HG03060 (cell line): Measurements from ENCODE around the gene B3GNT3.
"Not testable (repeated sequence)": the region's sequence is repeated elsewhere in the genome, so short reads cannot be mapped to it uniquely, and the experiment has no call there.

Experiments
- ATAC-seq: cut with Tn5 transposase; IDR thresholded peaks from one replicate; pipeline ENCODE4 v1.9.1; 2021; ENCODE audit warnings: low read depth, moderate number of reproducible peaks; ENCODE audit not compliant: unreplicated experiment

The B3GNT3 gene

DNA sequence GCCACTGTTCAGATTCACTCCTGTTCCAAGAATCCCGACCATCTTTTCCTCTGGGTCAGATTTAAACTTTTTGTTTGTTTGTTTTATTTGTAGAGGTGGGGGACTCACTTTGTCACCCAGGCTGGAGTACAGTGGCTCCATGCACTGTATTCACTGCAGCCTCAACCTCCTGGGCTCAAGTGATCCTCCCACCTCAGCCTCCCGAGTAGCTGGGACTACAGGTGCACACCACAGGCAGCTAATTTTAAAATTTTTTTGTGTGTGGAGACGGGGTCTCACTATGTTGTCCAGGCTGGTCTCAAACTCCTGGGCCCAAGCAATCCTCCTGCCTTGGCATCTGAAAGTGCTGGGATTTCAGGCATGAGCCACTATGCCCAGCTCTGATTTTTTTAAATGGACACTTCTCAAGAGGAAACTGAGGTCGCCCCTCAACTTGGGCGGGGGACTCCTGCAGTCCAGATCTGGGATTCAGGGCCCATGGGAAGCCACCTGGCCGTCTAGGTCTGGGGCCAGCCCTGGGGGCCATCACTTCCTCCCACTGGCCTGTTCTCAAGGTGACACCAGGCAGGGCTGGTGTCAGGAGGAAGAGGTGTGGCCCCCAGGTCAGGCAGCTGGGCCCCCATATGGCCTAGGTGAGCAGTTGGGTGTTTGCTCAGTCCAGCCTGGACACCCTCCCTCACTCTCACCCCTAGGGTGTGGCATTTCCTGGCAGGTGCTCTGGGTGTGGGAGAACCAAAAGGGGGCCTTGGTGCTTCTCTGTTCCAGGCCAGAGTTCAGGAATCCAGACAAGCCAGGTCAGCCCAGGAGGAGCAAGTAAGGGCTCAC is 1.3 kb downstream of the B3GNT3 start:
- ATAC-seq = no peak

DNA sequence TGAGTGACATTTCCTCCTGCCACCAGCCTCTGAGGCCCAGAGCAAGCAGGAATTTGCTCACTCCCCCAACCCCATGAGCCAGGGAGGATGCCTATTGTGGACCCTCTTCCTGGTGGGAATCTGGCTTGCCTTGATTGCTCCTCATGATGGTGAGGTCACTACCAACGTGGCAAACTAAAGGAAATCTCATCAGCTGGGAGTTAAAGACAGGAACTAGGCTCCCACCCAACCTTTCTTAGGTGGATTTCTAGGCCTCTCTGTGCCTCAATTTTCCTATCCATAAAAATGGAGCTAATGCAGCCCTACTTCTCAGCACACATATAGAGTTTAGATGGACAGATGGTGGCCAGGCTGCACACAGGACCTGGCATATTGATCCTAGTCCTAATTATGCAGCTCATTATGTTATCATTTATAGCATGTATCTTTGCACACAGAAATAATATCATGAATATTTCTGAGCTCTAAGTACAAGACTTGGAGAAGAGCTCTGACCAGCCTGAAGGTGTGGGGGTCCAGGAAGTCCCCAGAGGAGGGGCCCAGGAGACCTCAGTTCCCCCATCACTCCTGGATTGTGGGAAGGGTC is 2.0 kb downstream of the B3GNT3 start:
- ATAC-seq = no peak

DNA sequence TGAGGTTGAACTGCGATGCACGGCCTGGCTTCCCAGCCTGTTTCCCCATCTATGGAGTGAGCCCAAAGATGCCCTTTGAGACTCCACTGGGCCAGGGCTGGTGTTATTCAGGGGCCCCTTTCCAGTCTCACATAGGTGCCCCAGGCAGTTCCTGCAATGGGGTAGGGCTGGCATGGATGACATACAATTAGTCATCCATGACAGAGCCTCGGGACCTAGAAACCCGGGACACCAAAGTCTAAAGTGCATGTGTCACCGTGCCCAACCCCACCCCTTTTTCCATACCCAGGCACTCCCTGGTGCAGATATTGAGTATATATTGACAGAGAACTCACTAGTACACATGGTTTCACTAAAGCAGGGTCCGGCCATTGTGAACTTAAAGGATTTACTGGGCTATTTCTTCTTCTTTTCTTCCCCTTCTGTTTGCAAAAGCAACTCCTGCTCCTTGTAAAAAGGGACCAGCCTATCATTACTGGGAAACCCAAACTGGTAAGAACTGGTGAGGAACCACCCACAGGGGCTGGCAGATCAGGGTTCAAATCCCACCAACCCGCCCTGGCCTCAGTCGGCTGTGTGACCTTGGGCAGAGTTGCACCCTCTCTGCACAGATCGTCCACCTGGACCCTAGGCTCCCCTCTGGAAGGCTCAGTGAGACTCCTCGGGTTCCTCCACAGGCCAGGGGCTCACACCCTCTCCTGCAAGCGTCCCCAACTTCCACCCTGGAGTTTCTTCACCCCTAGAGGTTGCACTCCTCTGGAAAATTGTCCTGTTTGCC is 2.7 kb downstream of the B3GNT3 start:
- no peak for ATAC-seq

DNA sequence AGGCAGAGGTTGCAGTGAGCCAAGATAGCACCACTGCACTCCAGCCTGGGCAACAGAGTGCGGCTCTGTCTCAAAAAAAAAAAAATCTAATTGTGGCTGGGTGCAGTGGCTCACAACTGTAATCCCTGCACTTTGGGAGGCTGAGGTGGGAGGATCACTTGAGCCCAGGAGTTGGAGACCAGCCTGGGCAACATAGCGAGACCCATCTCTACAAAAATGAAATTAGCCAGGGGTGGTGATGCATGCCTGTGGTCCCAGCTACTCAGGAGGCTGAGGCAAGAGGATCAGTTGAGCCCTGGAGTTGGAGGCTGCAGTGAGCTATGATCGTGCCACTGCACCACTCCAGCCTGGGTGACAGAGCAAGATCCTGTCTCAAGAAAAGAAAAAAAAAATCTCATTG is 3.7 kb downstream of the B3GNT3 start:
- not testable (repeated sequence) for ATAC-seq

DNA sequence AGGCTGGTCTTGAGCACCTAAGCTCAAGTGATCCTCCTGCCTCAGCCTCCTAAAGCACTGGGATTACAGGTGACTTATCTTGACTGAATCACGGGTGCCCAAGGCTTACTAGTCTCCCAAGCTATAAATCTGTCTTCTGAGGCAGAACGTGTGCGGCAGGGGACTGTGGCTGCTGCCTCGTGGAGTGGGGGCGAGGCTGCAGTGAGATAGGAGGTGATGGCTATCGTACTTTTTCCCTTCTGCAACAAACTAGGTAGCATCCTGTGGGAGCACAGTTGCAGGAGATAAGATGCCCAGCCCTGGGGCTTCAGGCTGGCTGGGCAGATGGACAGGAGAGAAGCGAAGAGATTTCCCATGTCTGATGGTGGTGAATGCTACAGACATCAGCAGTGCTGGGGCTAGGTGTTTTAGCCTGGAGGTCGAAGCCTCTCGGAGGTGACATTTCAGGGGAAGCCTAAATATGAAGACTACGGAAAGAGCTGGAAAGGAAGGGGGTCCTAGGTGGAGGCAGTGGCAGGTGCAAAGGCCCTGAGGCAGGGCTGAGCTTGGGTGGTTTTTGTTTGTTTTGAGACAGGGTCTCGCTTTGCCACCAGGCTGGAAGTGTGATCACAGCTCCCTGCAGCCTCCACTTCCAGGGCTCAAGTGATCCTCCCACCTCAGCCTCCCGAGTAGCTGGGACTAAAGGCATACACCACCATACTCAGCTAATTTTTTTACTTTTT is 7.4 kb downstream of the B3GNT3 start:
- ATAC-seq = no peak

DNA sequence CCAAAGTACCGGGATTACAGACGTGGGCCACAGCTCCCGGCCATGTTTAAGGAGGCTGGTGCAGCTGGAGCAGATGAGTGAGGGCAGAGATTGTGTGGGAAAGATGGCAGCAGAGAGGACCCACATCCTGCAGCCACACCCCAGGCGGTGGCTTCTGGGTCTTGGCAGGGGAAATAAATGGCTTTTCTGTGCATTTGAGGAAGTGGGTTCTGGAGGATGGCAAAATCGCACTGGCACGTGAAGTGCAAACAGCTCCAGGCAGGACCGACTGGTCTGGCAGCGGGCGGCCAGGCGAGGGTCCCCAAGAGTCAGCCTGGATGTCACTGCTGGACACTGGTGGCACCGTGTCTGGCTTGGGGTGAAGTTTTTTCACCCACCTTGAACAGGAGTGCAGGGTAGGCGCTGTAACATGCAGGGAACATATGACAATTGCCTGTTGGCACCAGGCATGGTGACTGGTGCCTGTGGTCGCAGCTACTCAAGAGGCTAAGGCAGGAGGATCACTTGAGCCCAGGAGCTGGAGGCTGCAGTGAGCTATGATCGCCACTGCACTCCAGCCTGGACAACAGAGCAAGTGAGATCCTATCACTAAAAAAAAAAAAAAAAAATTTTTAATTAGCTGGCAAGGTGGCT is 8.4 kb downstream of the B3GNT3 start:
- no peak for ATAC-seq

DNA sequence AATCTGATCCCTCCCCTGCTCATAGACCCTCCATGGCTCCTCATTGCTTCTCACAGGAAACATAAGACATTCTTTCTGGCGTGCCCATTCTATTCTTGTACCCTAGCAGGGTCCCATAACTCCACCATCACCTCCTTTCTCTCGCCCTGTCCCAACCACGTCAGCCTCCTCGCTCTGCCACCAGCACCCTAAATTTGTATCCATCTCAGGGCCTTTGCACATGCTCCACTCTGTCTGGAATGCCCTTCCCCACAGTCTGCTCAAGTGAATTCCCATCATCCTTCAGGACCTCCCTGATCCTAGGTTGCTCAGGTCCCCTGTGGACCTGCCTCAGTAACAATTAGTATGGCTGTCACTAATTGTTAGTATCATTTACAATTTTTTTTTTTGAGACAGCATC is 10.5 kb downstream of the B3GNT3 start:
- no peak for ATAC-seq

DNA sequence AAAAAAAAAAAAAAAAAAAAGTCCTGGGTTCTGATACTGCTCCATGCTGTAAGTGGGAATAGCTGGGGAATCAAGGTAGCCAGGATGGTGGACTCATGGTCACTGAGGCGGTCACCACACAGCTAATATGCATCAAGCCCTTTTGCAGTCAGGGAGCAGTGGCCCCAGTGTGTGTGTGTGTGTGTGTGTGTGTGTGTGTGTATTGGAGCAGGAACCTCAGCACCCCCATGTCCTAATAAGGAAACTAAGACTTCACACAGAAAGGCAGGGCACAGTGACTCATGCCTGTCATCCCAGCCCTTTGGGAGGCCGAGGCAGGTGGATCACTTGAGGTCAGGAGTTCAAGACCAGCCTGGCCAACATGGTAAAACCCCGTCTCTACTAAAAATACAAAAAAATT is 12.0 kb downstream of the B3GNT3 start:
- no peak for ATAC-seq

DNA sequence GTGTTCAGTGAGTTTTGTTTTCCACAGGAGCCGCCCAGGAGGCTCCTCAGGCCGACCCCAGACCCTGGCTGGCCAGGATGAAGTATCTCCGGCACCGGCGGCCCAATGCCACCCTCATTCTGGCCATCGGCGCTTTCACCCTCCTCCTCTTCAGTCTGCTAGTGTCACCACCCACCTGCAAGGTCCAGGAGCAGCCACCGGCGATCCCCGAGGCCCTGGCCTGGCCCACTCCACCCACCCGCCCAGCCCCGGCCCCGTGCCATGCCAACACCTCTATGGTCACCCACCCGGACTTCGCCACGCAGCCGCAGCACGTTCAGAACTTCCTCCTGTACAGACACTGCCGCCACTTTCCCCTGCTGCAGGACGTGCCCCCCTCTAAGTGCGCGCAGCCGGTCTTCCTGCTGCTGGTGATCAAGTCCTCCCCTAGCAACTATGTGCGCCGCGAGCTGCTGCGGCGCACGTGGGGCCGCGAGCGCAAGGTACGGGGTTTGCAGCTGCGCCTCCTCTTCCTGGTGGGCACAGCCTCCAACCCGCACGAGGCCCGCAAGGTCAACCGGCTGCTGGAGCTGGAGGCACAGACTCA is 12.9 kb downstream of the B3GNT3 start:
- ATAC-seq = no peak

DNA sequence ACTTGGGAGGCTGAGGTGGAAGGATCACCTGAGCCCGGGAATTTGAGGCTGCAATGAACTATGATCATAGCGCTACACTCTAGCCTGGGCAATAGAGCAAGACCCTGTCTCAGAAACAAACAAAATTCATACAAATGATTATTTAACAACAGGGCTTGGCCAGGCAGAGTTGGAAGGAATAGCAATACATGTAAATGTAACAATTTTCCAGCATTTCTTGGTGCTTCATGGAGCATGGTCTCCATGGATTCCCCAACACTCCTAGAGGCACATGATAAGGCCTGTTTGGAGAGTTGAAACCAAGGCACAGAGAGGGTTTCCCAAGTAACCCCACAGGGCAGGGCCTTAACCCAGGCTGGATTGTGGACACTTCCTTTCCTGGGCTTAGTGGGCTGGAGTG is 16.2 kb downstream of the B3GNT3 start:
- no peak for ATAC-seq

DNA sequence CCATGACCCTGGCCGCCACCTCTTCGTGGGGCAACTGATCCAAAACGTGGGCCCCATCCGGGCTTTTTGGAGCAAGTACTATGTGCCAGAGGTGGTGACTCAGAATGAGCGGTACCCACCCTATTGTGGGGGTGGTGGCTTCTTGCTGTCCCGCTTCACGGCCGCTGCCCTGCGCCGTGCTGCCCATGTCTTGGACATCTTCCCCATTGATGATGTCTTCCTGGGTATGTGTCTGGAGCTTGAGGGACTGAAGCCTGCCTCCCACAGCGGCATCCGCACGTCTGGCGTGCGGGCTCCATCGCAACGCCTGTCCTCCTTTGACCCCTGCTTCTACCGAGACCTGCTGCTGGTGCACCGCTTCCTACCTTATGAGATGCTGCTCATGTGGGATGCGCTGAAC is 16.7 kb downstream of the B3GNT3 start:
- ATAC-seq = no peak

DNA sequence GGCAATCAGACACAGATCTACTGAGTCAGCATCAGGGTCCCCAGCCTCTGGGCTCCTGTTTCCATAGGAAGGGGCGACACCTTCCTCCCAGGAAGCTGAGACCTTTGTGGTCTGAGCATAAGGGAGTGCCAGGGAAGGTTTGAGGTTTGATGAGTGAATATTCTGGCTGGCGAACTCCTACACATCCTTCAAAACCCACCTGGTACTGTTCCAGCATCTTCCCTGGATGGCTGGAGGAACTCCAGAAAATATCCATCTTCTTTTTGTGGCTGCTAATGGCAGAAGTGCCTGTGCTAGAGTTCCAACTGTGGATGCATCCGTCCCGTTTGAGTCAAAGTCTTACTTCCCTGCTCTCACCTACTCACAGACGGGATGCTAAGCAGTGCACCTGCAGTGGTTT is 17.2 kb downstream of the B3GNT3 start:
- ATAC-seq = no peak

DNA sequence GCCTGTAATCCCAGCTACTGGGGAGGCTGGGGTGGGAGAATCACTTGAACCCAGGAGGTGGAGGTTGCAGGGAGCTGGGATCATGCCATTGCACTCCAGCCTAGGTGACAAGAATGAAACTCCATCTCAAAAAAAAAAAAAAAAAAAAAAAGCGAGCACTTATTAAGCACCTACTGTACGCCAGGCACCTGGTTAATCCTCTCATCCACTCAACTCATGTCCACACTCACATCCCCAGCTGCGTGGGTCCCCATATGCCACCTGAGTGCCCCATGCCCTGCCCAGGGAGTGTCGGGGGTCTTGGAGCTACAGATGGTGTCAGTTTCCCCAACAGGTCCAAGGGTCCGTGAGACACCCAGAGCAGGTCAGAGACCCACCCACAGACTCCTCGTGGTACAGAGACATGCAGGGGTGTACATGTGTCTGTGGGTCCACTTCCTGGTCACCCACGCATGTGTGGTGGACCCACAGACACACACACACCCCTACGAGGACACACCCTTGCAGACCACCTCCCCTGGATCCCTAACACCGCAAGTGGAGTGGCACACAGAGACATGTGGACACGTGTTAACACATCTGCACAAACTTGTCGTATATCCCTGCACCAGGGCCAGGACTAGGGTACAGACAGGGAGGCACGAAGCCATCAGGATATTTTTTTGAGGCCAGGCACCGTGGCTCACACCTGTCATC is 22.9 kb downstream of the B3GNT3 start:
- no peak for ATAC-seq

DNA sequence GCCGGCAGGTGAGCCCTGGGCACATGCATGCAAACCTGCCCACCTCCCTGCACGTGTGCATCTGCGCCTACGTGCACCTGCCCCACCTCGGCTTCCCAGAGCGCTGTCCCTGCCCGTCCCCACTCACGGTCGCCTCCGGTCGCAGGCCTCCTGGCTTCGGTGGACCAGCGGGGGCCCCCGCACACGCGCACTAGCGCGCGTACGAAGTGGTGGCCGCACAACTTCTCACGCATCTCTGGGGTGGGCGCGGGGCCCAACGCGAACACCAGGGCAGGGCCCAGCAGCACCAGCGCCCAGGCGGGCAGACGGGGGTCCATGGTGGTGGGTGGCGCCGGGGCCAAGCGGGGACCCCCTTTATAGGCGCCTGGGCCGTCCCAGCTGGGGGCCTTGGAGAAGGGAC is 26.3 kb downstream of the B3GNT3 start, which contains the start of gene INSL3:
TSS of gene INSL3 (minus strand) at position 330 of the 400 bp plus-strand sequence. CDS start at position 317, 13 bp downstream.
- ATAC-seq = no peak

DNA sequence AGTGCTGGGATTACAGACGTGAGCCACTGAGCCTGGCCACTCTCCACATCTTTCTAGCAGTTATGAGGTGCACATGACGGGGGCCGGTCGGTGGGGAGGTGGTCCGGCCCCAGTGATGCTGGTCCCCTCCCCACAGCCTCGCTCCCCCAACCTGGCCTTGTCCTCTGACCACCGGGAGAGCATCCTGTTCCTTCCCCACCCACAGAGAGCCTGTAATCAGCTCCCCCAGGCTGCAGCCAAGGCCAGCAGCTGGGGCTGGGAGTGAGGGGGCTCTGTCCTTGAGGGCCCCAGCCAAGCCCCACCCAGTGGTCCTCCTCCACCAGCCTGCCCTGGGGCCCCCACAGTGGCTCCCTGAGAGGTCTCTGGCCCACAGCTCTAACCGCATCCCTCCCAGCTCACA is 29.4 kb downstream of the B3GNT3 start:
- ATAC-seq = no peak

DNA sequence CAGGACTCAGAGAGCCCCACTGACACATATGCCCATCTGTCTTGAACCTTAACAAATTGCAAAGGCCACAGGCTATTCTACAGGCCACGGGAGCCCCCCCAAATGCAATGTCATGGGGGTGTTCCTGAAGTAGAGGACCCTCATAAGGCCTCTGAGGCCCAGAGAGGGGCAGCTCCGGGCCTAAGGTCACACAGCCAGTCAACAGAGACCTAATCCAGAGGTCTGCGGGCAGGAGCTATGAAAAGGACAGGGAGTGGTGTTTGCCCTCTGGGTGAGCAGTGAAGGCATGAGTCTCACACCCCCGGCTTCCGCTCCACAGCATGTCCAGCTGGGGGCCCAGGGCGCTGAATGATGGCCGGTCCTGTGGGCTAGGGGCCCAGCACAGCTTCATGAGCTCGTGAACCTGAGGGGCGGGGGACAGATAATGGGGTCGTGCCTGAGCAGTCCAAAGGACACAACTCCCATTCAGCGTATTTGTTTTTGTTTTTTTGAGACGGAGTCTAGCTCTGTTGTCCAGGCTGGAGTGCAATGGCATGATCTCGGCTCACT is 31.6 kb downstream of the B3GNT3 start:
- no peak for ATAC-seq

DNA sequence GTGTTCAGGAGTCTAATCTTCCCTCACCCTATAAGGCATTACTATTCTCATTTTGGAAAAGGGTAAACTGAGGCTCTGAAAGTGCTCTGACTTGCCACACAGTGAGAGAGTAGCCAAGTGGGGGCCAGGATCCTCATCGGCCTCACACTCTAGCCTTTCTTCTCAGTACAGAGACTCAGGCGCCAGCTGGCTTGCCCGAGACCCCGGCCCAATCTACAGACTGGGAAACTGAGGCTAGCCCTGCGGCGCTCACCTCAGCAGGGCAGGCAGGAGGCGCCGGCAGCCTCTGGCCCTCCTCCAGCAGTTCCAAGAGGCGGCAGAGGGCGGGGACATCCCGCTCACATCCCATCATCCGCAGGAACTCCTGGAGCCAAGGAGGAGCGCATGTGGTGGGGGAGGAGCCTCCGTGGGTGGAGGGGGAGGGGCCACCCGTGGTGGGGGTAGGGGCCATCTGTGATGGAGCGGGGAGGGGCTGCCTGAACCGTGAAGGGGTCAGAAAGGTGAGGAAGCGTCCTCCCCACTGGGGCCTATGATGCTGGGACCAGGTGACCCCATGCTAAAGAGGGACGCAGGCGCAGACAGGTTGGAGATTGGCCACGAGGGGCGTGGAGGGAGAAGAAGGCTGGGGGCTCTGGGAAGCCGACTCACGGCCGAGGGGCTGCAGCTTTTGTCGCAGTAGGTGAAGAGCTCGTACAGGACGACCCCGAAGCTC is 35.1 kb downstream of the B3GNT3 start:
- no peak for ATAC-seq

DNA sequence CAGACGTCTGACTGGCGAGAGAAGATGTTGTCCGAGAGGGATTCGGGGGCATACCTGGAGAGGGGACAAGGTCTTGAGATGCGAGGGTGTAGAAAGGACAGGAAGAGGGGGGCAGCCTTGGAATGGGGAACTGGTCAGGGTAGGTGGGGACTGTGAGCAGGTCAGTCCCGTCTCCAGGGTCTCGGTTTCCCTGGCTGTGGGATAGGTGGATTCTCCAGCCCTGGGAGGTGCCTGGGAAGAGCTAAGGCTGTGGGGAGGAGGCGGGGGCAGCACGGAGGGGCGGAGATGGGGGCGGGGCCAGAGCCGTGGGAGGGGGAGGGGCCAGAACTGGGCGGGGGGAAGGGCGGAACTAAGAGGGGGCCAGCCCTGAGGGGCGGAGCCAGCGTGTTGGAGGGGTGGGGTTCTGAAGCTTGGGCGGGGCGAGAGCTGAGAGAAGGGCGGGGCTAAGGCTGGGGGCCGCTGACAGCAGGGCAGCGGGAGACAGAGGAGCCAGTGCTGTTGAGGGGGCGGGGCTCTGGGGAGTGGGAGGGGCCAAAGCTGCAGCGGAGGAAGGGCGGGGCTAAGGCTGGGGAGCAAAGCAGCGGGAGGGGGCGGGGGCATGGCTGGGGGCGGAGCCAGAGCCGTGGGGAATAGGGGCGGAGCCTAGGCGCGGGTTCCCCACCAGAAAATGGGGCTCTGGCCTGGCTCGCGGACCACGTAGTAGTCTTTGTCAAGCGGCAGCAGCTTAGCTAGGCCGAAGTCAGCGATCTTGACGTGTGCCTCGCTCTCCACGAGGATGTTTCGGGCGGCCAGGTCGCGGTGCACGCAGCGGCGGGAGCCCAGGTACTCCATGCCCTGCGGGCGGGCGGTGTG is 35.9 kb downstream of the B3GNT3 start:
- ATAC-seq = no peak
